GM12872 (cell line): ENCODE measurements around the gene SCYGR6.

ENCODE experiments used
- CTCF ChIP-seq: IDR thresholded peaks from 3 replicates; pipeline ENCODE4 v1.5.1; 2011; ENCODE audit warnings: low read depth, mild to moderate bottlenecking, low read length, moderate library complexity; ENCODE audit not compliant: insufficient read depth

SCYGR6 gene

GRCh38 chr2:227724394-227725039, at the start of gene SCYGR6:
Gene SCYGR6 (minus strand): TSS chr2:227724757. CDS start chr2:227724757, 0 bp downstream.
- TF ChIP-seq CTCF = no peak

GRCh38 chr2:227774011-227774624, 49.6 kb upstream of the SCYGR6 start:
- no peak for TF ChIP-seq CTCF

- no peak for TF ChIP-seq CTCF
Measured at GRCh38 chr2:227772932-227773331, 48.4 kb upstream of the SCYGR6 start.

- no peak for TF ChIP-seq CTCF
Measured at GRCh38 chr2:227772197-227772661, 47.7 kb upstream of the SCYGR6 start.

- no peak for TF ChIP-seq CTCF
Measured at GRCh38 chr2:227767830-227768229, 43.3 kb upstream of the SCYGR6 start.

- peak; percentile 82 for TF ChIP-seq CTCF
Measured at GRCh38 chr2:227766373-227766883, 41.9 kb upstream of the SCYGR6 start.

GRCh38 chr2:227765788-227766372, 41.3 kb upstream of the SCYGR6 start:
- TF ChIP-seq CTCF = no peak
